Gastroesophageal sphincter (tissue), 3 donors: ENCODE measurements around the gene VWA5A.

ENCODE experiments used
- POLR2A ChIP-seq, 2 donors: fragments of 450-650 bp; IDR thresholded peaks; one replicate each; pipeline ENCODE4 v1.6.1; 2017; ENCODE audit warnings: antibody characterized with exemption in 2 of 2, mild to moderate bottlenecking in 2 of 2, moderate library complexity in 1 of 2
- TF ChIP-seq, protein P1 (sequence below), 4 experiments: fragments of 200-600 bp in 2 of 4; fragments of 450-650 bp in 2 of 4; sonication (generic) in 1 of 4; IDR thresholded peaks; one replicate each; pipeline ENCODE4 v1.5.1; 2017 to 2019; ENCODE audit warnings: antibody characterized with exemption in 4 of 4, mild to moderate bottlenecking in 2 of 4, moderate library complexity in 2 of 4

DNA sequence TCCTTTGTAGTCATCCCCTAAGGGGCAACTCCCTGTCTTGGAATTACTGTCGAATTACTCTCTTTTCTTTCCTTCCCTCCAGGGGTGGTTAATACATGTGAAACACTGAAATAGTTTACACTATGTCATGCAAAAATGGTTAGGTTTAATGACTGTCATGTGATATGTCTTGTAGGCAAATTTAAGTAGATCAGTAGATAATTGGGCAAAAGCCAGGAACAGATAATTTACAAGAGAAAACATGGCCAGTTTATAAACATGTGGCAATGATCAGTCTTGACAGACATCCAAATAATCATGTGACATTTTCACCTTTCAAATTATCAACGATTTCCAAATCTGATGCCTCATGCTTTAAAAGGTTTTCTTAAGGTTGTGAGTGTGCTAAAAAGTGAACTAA lies 3.9 kb downstream of the VWA5A start:
- TF ChIP-seq, protein P1, sequence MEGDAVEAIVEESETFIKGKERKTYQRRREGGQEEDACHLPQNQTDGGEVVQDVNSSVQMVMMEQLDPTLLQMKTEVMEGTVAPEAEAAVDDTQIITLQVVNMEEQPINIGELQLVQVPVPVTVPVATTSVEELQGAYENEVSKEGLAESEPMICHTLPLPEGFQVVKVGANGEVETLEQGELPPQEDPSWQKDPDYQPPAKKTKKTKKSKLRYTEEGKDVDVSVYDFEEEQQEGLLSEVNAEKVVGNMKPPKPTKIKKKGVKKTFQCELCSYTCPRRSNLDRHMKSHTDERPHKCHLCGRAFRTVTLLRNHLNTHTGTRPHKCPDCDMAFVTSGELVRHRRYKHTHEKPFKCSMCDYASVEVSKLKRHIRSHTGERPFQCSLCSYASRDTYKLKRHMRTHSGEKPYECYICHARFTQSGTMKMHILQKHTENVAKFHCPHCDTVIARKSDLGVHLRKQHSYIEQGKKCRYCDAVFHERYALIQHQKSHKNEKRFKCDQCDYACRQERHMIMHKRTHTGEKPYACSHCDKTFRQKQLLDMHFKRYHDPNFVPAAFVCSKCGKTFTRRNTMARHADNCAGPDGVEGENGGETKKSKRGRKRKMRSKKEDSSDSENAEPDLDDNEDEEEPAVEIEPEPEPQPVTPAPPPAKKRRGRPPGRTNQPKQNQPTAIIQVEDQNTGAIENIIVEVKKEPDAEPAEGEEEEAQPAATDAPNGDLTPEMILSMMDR (IDR thresholded peaks at IDR 0.05), result no peak
- TF ChIP-seq POLR2A (IDR thresholded peaks at IDR 0.05), result no peak
